ENCODE measurements around the gene INSIG1. TPM values are rescaled to one million over a fixed set of nuclear protein-coding genes. Genes with fewer than 3 reads are reported as not detected.

INSIG1 gene
- total and polyA plus RNA-seq, 8 donors: 13.0 to 59.2 (median 37.1) TPM

DNA sequence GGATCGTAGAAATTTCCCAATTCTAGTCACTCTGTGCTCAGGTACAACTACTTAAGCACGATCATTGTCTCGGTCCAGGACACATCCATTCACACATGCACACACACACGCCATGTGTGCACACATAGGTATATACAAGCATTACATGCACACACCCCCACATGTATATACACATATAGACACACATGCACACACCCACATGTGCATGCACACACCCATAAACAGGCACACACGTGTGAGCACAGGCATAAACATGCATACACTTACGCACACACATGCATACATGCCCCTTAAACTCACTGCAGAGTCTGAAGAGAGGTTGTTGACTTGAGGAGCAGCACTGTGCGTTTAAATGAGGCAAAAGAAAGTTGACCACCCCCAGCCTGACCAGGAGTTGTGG is 32.5 kb upstream of the INSIG1 start:
- no peak overlapping the region for H3K4me3 ChIP-seq
- H3K36me3 ChIP-seq: no peaks in the 10 kb centered on the region
- WGBS, 2 donors: 81 to 86% methylated on average over 7 of the region's 7 CpGs
- FAIRE-seq (no peak), DNase-seq (no peak), ATAC-seq (no peak)
- H3K27ac ChIP-seq: no peak overlapping the region
- intact Hi-C loops (cut with DNase I): no loop called here
- H3K4me1 ChIP-seq: no peaks in the 10 kb centered on the region
- H3K27me3 ChIP-seq: no peaks in the 10 kb centered on the region
- H3K9me3 ChIP-seq: no peaks in the 10 kb centered on the region
- TF ChIP-seq, protein P1, sequence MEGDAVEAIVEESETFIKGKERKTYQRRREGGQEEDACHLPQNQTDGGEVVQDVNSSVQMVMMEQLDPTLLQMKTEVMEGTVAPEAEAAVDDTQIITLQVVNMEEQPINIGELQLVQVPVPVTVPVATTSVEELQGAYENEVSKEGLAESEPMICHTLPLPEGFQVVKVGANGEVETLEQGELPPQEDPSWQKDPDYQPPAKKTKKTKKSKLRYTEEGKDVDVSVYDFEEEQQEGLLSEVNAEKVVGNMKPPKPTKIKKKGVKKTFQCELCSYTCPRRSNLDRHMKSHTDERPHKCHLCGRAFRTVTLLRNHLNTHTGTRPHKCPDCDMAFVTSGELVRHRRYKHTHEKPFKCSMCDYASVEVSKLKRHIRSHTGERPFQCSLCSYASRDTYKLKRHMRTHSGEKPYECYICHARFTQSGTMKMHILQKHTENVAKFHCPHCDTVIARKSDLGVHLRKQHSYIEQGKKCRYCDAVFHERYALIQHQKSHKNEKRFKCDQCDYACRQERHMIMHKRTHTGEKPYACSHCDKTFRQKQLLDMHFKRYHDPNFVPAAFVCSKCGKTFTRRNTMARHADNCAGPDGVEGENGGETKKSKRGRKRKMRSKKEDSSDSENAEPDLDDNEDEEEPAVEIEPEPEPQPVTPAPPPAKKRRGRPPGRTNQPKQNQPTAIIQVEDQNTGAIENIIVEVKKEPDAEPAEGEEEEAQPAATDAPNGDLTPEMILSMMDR (IDR thresholded peaks at IDR 0.05): no peak

DNA sequence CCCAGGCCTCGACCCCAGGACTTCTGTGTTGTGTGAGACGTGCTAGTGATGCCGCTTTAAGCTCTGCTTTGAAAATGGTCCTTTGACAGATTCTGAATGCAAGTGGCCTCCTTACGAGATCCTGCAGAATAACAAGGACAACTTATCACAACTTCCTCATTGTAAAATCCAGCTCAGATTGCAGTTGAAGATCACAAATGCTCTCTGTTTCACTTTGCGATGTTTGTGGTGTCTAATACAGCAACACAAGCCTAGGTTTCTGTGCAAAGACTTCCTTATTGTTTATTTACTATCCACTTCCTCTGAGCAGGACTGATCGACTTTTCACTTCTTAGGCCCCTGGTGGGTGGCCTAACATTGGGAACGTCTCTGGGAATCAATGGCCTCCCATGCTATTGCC is 31.7 kb upstream of the INSIG1 start:
- TF ChIP-seq, protein P1 (IDR thresholded peaks at IDR 0.05): no peak
- 85 to 93% methylated on average over 7 of the region's 7 CpGs for WGBS, 2 donors
- no peaks in the 10 kb centered on the region for H3K27me3 ChIP-seq
- intact Hi-C loops (cut with DNase I): no loop called here
- no peaks in the 10 kb centered on the region for H3K9me3 ChIP-seq
- H3K4me3 ChIP-seq: no peak overlapping the region
- no peak overlapping the region for H3K27ac ChIP-seq
- no peaks in the 10 kb centered on the region for H3K4me1 ChIP-seq
- FAIRE-seq (no peak), DNase-seq (no peak), ATAC-seq (no peak)
- no peaks in the 10 kb centered on the region for H3K36me3 ChIP-seq

DNA sequence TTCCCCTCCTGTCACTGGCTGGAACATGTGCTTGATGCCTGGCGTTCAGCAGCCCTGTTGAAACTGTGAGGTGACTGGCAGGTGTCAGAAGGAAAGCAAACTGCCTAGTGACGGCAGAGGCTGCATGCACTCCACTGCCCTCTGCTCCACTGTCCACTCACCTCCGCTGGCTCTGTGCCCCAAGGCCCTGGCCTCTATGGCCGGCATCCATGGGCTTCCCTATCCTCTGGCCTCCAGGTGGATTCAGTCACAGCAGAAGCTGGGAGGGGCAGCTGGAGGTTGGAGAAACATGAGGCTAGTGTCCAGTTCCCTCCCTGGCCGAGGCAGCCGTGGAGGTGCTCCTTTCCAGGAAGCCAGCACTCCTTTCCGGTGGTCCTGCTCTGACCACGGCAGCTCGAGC is 31.2 kb upstream of the INSIG1 start:
- intact Hi-C loops (cut with DNase I): no loop called here
- 91 to 98% methylated on average over 9 of the region's 9 CpGs for WGBS, 2 donors
- no peaks in the 10 kb centered on the region for H3K4me1 ChIP-seq
- no peak overlapping the region for H3K4me3 ChIP-seq
- FAIRE-seq (no peak), DNase-seq (no peak), ATAC-seq (no peak)
- no peaks in the 10 kb centered on the region for H3K9me3 ChIP-seq
- no peaks in the 10 kb centered on the region for H3K27me3 ChIP-seq
- no peak overlapping the region for H3K27ac ChIP-seq
- H3K36me3 ChIP-seq: no peaks in the 10 kb centered on the region
- TF ChIP-seq, protein P1 (IDR thresholded peaks at IDR 0.05): no peak

DNA sequence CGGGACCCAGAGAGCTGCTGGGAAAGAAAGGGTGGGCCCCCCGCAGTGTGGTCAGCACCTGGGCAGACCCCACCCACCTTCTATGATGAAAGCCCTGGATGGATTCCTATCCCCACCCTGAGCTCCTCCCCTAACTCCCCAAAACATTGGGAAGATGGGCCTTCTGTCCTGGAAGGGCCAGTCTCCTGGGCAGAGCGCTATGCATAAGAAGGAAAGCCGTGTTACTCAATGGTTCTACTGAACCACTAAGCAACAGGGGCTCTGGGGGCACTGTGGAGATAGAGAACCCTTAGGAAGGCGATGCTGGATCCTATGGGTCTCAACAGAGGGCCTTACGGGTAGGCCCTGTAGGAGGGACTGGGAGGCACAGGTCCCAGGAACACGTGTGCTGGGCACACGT is 30.7 kb upstream of the INSIG1 start:
- no peaks in the 10 kb centered on the region for H3K27me3 ChIP-seq
- TF ChIP-seq, protein P1 (IDR thresholded peaks at IDR 0.05): no peak
- no peaks in the 10 kb centered on the region for H3K36me3 ChIP-seq
- FAIRE-seq (no peak), DNase-seq (no peak), ATAC-seq (no peak)
- intact Hi-C loops (cut with DNase I): no loop called here
- H3K4me3 ChIP-seq: no peak overlapping the region
- WGBS, 2 donors: 94 to 96% methylated on average over 8 of the region's 8 CpGs
- no peak overlapping the region for H3K27ac ChIP-seq
- H3K9me3 ChIP-seq: no peaks in the 10 kb centered on the region
- H3K4me1 ChIP-seq: no peaks in the 10 kb centered on the region

DNA sequence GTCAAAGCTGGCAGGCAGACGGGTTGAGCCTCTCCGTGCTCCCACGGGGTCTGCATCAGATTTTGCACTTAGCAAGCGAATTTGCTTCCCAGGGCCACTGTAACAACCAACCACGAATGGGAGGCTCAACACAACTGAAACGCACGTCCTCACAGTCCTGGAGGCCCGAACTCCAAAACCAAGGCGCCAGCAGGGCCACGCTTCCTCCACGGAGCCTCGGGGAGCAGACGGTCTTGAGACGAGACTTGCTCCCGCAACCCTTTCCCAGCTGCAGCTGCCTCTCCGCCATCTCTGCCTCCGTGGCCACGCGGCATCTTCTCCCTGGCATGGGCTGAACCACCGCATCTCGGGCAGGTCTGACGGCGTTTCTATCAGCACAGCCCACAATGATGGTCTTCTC is 30.2 kb upstream of the INSIG1 start:
- no peaks in the 10 kb centered on the region for H3K4me1 ChIP-seq
- 89 to 91% methylated on average over 23 of the region's 23 CpGs for WGBS, 2 donors
- DNase-seq: no peak
- H3K4me3 ChIP-seq: no peak overlapping the region
- no peak overlapping the region for H3K27ac ChIP-seq
- intact Hi-C loops (cut with DNase I): no loop called here
- no peaks in the 10 kb centered on the region for H3K27me3 ChIP-seq
- TF ChIP-seq, protein P1 (IDR thresholded peaks at IDR 0.05): no peak
- ATAC-seq: no peak
- no peaks in the 10 kb centered on the region for H3K9me3 ChIP-seq
- H3K36me3 ChIP-seq: no peaks in the 10 kb centered on the region
- no peak for FAIRE-seq
